ENCODE data around the gene MYOZ3. TPM values are rescaled to one million over a fixed set of nuclear protein-coding genes. Genes with fewer than 3 reads are reported as not detected.

The MYOZ3 gene
- total RNA-seq, 6 experiments from 2014 or later = 0.05 to 0.14 TPM; not detected in 4

- H3K27ac Mint-ChIP-seq = no peak overlapping the region
- DNase-seq = no peak
- no peak overlapping the region for H3K4me3 Mint-ChIP-seq
- H3K9me3 Mint-ChIP-seq = no peaks in the 10 kb centered on the region
- no peaks in the 10 kb centered on the region for H3K36me3 Mint-ChIP-seq (ENCODE audit: low read depth)
- H3K27me3 Mint-ChIP-seq (ENCODE audit: insufficient read depth) = peaks cover 9% of the 10 kb centered on the region
- H3K4me1 Mint-ChIP-seq (ENCODE audit: low read depth) = peaks cover 58% of the 10 kb centered on the region
- TF ChIP-seq, protein P1, sequence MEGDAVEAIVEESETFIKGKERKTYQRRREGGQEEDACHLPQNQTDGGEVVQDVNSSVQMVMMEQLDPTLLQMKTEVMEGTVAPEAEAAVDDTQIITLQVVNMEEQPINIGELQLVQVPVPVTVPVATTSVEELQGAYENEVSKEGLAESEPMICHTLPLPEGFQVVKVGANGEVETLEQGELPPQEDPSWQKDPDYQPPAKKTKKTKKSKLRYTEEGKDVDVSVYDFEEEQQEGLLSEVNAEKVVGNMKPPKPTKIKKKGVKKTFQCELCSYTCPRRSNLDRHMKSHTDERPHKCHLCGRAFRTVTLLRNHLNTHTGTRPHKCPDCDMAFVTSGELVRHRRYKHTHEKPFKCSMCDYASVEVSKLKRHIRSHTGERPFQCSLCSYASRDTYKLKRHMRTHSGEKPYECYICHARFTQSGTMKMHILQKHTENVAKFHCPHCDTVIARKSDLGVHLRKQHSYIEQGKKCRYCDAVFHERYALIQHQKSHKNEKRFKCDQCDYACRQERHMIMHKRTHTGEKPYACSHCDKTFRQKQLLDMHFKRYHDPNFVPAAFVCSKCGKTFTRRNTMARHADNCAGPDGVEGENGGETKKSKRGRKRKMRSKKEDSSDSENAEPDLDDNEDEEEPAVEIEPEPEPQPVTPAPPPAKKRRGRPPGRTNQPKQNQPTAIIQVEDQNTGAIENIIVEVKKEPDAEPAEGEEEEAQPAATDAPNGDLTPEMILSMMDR (IDR thresholded peaks at IDR 0.05) = no peak
Measured at GRCh38 chr5:150628936-150629485, 32.0 kb upstream of the MYOZ3 start.

- H3K27ac Mint-ChIP-seq = no peak overlapping the region
- no peaks in the 10 kb centered on the region for H3K36me3 Mint-ChIP-seq (ENCODE audit: low read depth)
- peaks cover 9% of the 10 kb centered on the region for H3K27me3 Mint-ChIP-seq (ENCODE audit: insufficient read depth)
- H3K4me1 Mint-ChIP-seq (ENCODE audit: low read depth) = peaks cover 53% of the 10 kb centered on the region
- no peaks in the 10 kb centered on the region for H3K9me3 Mint-ChIP-seq
- TF ChIP-seq, protein P1 (IDR thresholded peaks at IDR 0.05) = no peak
- no peak overlapping the region for H3K4me3 Mint-ChIP-seq
- no peak for DNase-seq
Measured at GRCh38 chr5:150630016-150630415, 31.0 kb upstream of the MYOZ3 start.

DNA sequence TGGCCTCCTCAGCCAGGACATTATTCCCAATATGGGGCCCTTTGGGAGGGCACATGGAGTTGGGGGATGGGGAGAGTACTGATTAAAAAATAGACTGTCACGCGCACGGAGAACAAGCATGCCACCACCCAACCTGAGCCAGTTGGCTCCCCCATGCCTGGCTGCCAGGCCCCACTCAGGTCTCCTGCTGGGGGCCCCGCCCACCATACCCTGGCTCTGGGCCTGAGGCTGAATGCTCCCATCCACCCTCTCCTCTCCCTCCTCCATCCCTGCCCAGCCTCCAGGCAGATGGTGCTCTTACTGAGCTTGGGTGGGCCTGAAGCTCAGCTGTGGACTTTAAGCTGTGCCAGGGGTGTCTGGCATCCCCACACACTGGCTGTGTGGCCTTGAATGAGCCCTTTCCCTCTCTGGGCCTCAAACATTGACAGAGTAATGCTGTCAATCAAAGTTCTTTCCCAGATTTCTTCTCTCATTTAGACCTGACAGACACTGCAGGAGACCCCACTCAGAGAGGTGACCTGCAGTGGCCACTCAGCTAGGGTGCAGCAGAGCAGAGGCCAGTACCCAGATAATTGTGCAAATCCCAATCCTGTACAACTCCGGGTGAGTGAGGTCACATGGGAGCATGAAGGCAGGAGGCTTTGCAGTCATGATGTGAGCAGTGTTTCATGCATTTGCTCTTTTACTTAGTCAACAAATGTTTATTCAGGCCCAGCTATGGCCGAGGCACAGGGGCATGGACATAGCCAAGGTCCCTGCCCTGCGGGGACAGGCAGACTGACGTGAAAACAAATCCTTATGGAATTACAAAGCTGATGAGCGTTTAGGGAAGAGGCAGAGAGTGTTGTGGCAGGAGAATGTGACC lies 30.4 kb upstream of the MYOZ3 start:
- peaks cover 60% of the 10 kb centered on the region for H3K4me1 Mint-ChIP-seq (ENCODE audit: low read depth)
- H3K27me3 Mint-ChIP-seq (ENCODE audit: insufficient read depth) = peaks cover 9% of the 10 kb centered on the region
- TF ChIP-seq, protein P1 (IDR thresholded peaks at IDR 0.05) = no peak
- H3K4me3 Mint-ChIP-seq = no peak overlapping the region
- no peak for DNase-seq
- H3K27ac Mint-ChIP-seq = no peak overlapping the region
- no peaks in the 10 kb centered on the region for H3K9me3 Mint-ChIP-seq
- no peaks in the 10 kb centered on the region for H3K36me3 Mint-ChIP-seq (ENCODE audit: low read depth)

GRCh38 chr5:150631326-150631701 lies 29.7 kb upstream of the MYOZ3 start:
- H3K9me3 Mint-ChIP-seq = no peaks in the 10 kb centered on the region
- H3K4me1 Mint-ChIP-seq (ENCODE audit: low read depth) = peaks cover 66% of the 10 kb centered on the region
- H3K27ac Mint-ChIP-seq = no peak overlapping the region
- DNase-seq = no peak
- H3K27me3 Mint-ChIP-seq (ENCODE audit: insufficient read depth) = peaks cover 9% of the 10 kb centered on the region
- no peaks in the 10 kb centered on the region for H3K36me3 Mint-ChIP-seq (ENCODE audit: low read depth)
- no peak overlapping the region for H3K4me3 Mint-ChIP-seq
- TF ChIP-seq, protein P1 (IDR thresholded peaks at IDR 0.05) = no peak

DNA sequence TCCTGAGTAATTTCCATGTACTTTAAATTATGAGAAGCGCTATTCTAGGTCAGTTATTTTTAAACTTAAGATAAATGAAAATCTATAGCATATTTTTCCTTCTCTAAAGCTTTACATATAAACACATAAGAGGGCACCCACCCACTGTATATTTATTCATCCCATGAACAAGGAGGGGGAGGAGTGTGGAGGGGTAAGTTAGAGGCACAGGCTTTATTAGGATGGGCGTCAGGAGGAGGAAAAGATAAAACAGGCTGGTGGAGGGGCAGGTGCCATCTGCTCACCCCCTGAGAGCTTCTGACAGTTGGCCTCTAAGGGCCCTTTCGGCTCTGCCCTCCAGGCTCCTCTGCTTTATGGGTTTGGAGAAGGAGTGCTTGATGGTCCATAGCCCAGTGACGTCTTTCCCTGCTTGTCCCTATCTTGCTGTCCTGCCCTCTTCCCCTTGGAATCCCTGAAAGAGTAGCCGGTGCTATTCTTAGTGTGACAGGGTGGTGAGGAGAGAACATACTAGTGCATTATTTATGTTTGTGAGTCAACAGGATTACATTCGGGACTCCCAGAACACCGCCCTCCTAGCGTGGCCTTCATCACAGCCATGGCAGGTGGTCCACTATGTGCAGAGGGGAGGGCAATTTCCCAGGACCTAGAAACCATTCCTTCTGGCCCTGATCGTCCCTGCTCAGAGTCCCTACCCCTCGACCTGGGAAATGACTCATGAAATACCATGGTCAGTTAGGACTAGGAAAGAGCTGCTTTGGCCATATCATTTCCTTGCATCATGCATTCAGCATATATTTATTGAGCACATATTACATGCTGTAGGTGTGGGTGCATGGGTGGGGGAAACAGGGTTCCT lies 28.5 kb upstream of the MYOZ3 start:
- TF ChIP-seq, protein P1 (IDR thresholded peaks at IDR 0.05) = no peak
- Mint-ChIP-seq H3K27me3 (ENCODE audit: insufficient read depth) (peaks cover 11% of the 10 kb centered on the region), H3K4me3 (no peak overlapping the region), H3K36me3 (ENCODE audit: low read depth) (no peaks in the 10 kb centered on the region), H3K9me3 (no peaks in the 10 kb centered on the region), H3K27ac (peak overlapping the region; percentile 11; the same call in 1 of the 2 replicates), H3K4me1 (ENCODE audit: low read depth) (peaks cover 73% of the 10 kb centered on the region)
- DNase-seq = peak; percentile 24
